IPS-20b (cell line): Measurements from ENCODE around the gene ENOX1.

ENCODE experiments used
- H3K27ac ChIP-seq: one replicate; pipeline ENCODE4 v1.5.1; 2013; ENCODE audit warnings: low read length
- H3K27me3 ChIP-seq: 2 replicates; pipeline ENCODE4 v1.6.1; 2013; ENCODE audit warnings: mild to moderate bottlenecking, low read length, inconsistent platforms; ENCODE audit not compliant: insufficient read depth
- H3K36me3 ChIP-seq: 2 replicates; pipeline ENCODE4 v1.6.1; 2013; ENCODE audit warnings: low read depth, mild to moderate bottlenecking, inconsistent platforms, low read length, moderate library complexity; ENCODE audit not compliant: insufficient read depth
- H3K4me1 ChIP-seq: 2 replicates; pipeline ENCODE4 v1.6.1; 2013; ENCODE audit warnings: mild to moderate bottlenecking, control low read depth, inconsistent platforms, low read length, moderate library complexity; ENCODE audit not compliant: insufficient read depth
- H3K4me3 ChIP-seq: 2 replicates; pipeline ENCODE4 v1.5.1; 2013; ENCODE audit warnings: mild to moderate bottlenecking, low read length, inconsistent platforms
- H3K9ac ChIP-seq: 2 replicates; pipeline ENCODE4 v1.6.1; 2013; ENCODE audit warnings: low read depth, mild to moderate bottlenecking, inconsistent platforms, low read length, moderate library complexity
- H3K9me3 ChIP-seq: 2 replicates; pipeline ENCODE4 v1.6.1; 2013; ENCODE audit warnings: mild to moderate bottlenecking, low read depth, low read length, inconsistent platforms; ENCODE audit not compliant: insufficient read depth

ENOX1 gene

GRCh38 chr13:43166644-43167457 is 619.9 kb downstream of the ENOX1 start:
- Histone ChIP-seq H3K27me3 (no peaks in the 10 kb centered on the region), H3K4me1 (peaks cover 2% of the 10 kb centered on the region; the same call in 1 of the 2 replicates), H3K9ac (no peak overlapping the region), H3K9me3 (peaks cover 4% of the 10 kb centered on the region; the same call in 1 of the 2 replicates), H3K27ac (no peak overlapping the region), H3K4me3 (no peak overlapping the region), H3K36me3 (no peaks in the 10 kb centered on the region)
